ENCODE measurements around the gene LRRC37B.
"Not testable (repeated sequence)": the region's sequence is repeated elsewhere in the genome, so short reads cannot be mapped to it uniquely, and the experiment has no call there.

LRRC37B gene

DNA sequence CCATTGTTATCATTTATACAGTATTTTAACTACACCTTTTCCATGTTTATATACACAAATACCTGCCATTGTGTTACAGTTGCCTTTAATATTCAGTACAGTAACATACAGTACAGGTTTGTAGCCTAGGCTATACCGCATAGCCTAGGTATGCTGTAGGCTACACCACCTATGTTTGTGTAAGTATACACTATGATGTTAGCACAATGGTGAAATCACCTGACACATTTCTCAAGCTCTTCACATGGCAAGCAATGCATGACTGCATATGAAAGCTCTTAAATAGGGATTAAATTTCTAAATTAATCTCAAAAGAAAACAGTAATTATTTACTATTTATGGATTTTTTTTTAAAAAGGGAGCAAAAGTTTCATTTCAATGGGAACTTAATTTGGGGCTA lies 12.0 kb downstream of the LRRC37B start:
- no peak overlapping the region for H3K9ac ChIP-seq (ENCODE audit: low read length)
- H3F3A ChIP-seq (ENCODE audit: insufficient read depth, low read length) = no peaks in the 10 kb centered on the region
- no peak overlapping the region for H2AFZ ChIP-seq (ENCODE audit: low read length)
- TF ChIP-seq CTCF (IDR thresholded peaks at IDR 0.05; ENCODE audit: low read length) (no peak), EZH2phosphoT487 (IDR thresholded peaks at IDR 0.05; ENCODE audit: low read length) (no peak), EZH2 (optimal IDR thresholded peaks at IDR 0.05; ENCODE audit: low read depth, low read length) (no peak)
- H3K27me3 ChIP-seq (replicated peaks; ENCODE audit: insufficient read depth, low read length) = no peaks in the 10 kb centered on the region
- H3K9me3 ChIP-seq (replicated peaks; ENCODE audit: insufficient read depth, low read length) = no peaks in the 10 kb centered on the region
- H3K4me1 ChIP-seq (ENCODE audit: low read length) = no peaks in the 10 kb centered on the region
- no peak overlapping the region for H3K27ac ChIP-seq (ENCODE audit: low read length)
- H3K36me3 ChIP-seq (replicated peaks; ENCODE audit: insufficient read depth, low read length) = no peaks in the 10 kb centered on the region
- H3K4me2 ChIP-seq (ENCODE audit: low read depth, low read length) = no peak overlapping the region
- H3K9me2 ChIP-seq (replicated peaks; ENCODE audit: insufficient read depth, low read length) = no peaks in the 10 kb centered on the region
- H4K20me1 ChIP-seq (ENCODE audit: insufficient read depth, low read length) = no peaks in the 10 kb centered on the region
- DNase-seq = no peak
- no peak overlapping the region for H3K4me3 ChIP-seq (ENCODE audit: low read length)
- no peaks in the 10 kb centered on the region for H3K79me2 ChIP-seq (ENCODE audit: low read length)

DNA sequence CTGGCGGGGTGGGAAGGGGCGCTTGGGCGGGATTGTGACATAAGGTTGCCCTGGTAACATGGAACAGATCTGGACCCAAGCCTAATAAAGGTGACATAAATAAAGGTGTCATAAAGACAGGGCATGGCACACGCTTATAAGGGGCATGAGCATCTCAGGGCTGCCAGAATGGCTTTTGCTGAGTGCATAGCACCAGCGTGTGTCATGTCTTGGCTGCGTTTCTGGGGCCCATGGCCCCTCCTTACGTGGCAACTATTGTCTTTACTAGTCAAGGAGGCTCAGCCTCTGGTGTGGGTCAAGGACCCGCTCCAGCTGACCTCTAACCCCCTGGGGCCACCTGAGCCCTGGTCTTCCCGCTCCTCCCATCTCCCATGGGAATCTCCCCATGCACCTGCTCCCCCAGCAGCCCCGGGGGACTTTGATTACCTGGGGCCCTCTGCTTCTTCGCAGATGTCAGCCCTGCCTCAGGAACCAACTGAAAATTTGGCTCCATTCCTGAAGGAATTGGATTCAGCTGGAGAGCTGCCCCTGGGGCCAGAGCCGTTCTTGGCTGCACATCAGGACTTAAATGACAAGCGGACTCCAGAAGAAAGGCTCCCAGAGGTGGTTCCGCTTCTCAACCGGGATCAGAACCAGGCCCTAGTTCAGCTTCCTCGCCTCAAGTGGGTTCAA lies 13.9 kb downstream of the LRRC37B start:
- Histone ChIP-seq H3F3A (ENCODE audit: insufficient read depth, low read length) (no peaks in the 10 kb centered on the region), H3K9me3 (replicated peaks; ENCODE audit: insufficient read depth, low read length) (no peaks in the 10 kb centered on the region), H3K4me3 (ENCODE audit: low read length) (no peak overlapping the region), H3K79me2 (ENCODE audit: low read length) (no peaks in the 10 kb centered on the region), H3K4me2 (ENCODE audit: low read depth, low read length) (no peak overlapping the region), H3K4me1 (ENCODE audit: low read length) (no peaks in the 10 kb centered on the region), H3K27ac (ENCODE audit: low read length) (no peak overlapping the region), H3K9ac (ENCODE audit: low read length) (no peak overlapping the region), H2AFZ (ENCODE audit: low read length) (no peak overlapping the region), H3K36me3 (replicated peaks; ENCODE audit: insufficient read depth, low read length) (no peaks in the 10 kb centered on the region), H3K27me3 (replicated peaks; ENCODE audit: insufficient read depth, low read length) (no peaks in the 10 kb centered on the region), H4K20me1 (ENCODE audit: insufficient read depth, low read length) (no peaks in the 10 kb centered on the region), H3K9me2 (replicated peaks; ENCODE audit: insufficient read depth, low read length) (no peaks in the 10 kb centered on the region)
- TF ChIP-seq EZH2 (optimal IDR thresholded peaks at IDR 0.05; ENCODE audit: low read depth, low read length) = no peak
- TF ChIP-seq EZH2phosphoT487 (IDR thresholded peaks at IDR 0.05; ENCODE audit: low read length) = no peak
- no peak for TF ChIP-seq CTCF (IDR thresholded peaks at IDR 0.05; ENCODE audit: low read length)
- no peak for DNase-seq

DNA sequence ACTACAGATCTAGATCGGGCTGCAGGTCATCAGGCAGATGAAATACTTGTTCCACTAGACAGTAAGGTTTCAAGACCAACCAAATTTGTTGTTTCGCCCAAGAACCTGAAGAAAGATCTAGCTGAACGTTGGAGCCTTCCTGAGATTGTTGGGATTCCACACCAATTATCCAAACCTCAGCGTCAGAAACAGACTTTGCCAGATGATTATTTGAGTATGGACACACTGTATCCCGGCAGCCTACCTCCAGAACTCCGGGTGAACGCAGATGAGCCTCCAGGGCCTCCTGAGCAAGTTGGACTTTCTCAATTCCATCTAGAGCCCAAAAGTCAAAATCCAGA lies 14.4 kb downstream of the LRRC37B start:
- TF ChIP-seq EZH2phosphoT487 (IDR thresholded peaks at IDR 0.05; ENCODE audit: low read length) (no peak), CTCF (IDR thresholded peaks at IDR 0.05; ENCODE audit: low read length) (no peak), EZH2 (optimal IDR thresholded peaks at IDR 0.05; ENCODE audit: low read depth, low read length) (no peak)
- Histone ChIP-seq H3K4me1 (ENCODE audit: low read length) (no peaks in the 10 kb centered on the region), H3K79me2 (ENCODE audit: low read length) (no peaks in the 10 kb centered on the region), H3K4me2 (ENCODE audit: low read depth, low read length) (no peak overlapping the region), H3K27ac (ENCODE audit: low read length) (no peak overlapping the region), H3K9me3 (replicated peaks; ENCODE audit: insufficient read depth, low read length) (no peaks in the 10 kb centered on the region), H2AFZ (ENCODE audit: low read length) (no peak overlapping the region), H3K9ac (ENCODE audit: low read length) (no peak overlapping the region), H3K9me2 (replicated peaks; ENCODE audit: insufficient read depth, low read length) (no peaks in the 10 kb centered on the region), H3K27me3 (replicated peaks; ENCODE audit: insufficient read depth, low read length) (no peaks in the 10 kb centered on the region), H3F3A (ENCODE audit: insufficient read depth, low read length) (no peaks in the 10 kb centered on the region), H3K36me3 (replicated peaks; ENCODE audit: insufficient read depth, low read length) (no peaks in the 10 kb centered on the region), H4K20me1 (ENCODE audit: insufficient read depth, low read length) (no peaks in the 10 kb centered on the region), H3K4me3 (ENCODE audit: low read length) (no peak overlapping the region)
- DNase-seq = no peak

GRCh38 chr17:32022554-32022953 lies 15.4 kb downstream of the LRRC37B start:
- H3K9me3 ChIP-seq (replicated peaks; ENCODE audit: insufficient read depth, low read length); H3K9ac ChIP-seq (ENCODE audit: low read length); H4K20me1 ChIP-seq (ENCODE audit: insufficient read depth, low read length); H3K36me3 ChIP-seq (replicated peaks; ENCODE audit: insufficient read depth, low read length); H3K27ac ChIP-seq (ENCODE audit: low read length); H3K4me1 ChIP-seq (ENCODE audit: low read length); H3K4me2 ChIP-seq (ENCODE audit: low read depth, low read length); H3K79me2 ChIP-seq (ENCODE audit: low read length); H3K27me3 ChIP-seq (replicated peaks; ENCODE audit: insufficient read depth, low read length); H3F3A ChIP-seq (ENCODE audit: insufficient read depth, low read length); H3K9me2 ChIP-seq (replicated peaks; ENCODE audit: insufficient read depth, low read length); DNase-seq; H2AFZ ChIP-seq (ENCODE audit: low read length); H3K4me3 ChIP-seq (ENCODE audit: low read length): not testable (repeated sequence)

- not testable (repeated sequence) for H3K4me3 ChIP-seq (ENCODE audit: low read length); H3F3A ChIP-seq (ENCODE audit: insufficient read depth, low read length); H3K27ac ChIP-seq (ENCODE audit: low read length); H3K79me2 ChIP-seq (ENCODE audit: low read length); H3K9me3 ChIP-seq (replicated peaks; ENCODE audit: insufficient read depth, low read length); H4K20me1 ChIP-seq (ENCODE audit: insufficient read depth, low read length); H3K9me2 ChIP-seq (replicated peaks; ENCODE audit: insufficient read depth, low read length); DNase-seq; H3K27me3 ChIP-seq (replicated peaks; ENCODE audit: insufficient read depth, low read length); H2AFZ ChIP-seq (ENCODE audit: low read length); H3K9ac ChIP-seq (ENCODE audit: low read length); H3K36me3 ChIP-seq (replicated peaks; ENCODE audit: insufficient read depth, low read length); H3K4me1 ChIP-seq (ENCODE audit: low read length); H3K4me2 ChIP-seq (ENCODE audit: low read depth, low read length)
These were observed 20.1 kb downstream of the LRRC37B start for GRCh38 chr17:32027271-32027670.
